ENCODE results near the gene PRPF38B.

The PRPF38B gene

GRCh38 chr1:108712606-108713150 is 20.6 kb downstream of the PRPF38B start, which contains the start of gene FNDC7:
Gene FNDC7 (plus strand): TSS chr1:108712908. CDS start chr1:108712934, 26 bp downstream.
- no peak within 1 kb of the TSS for H3K4me3 ChIP-seq (ENCODE audit: severe bottlenecking)
- ATAC-seq (ENCODE audit: low read depth), result no peak
- no peak for TF ChIP-seq CTCF (IDR thresholded peaks at IDR 0.05; ENCODE audit: poor library complexity, severe bottlenecking)
- no peaks in the 10 kb centered on the region for H3K36me3 ChIP-seq (ENCODE audit: low read depth)
- H3K27ac ChIP-seq (ENCODE audit: poor library complexity, severe bottlenecking), result no peak within 1 kb of the TSS
- H3K4me1 ChIP-seq (ENCODE audit: insufficient read depth, poor library complexity, severe bottlenecking), result no peaks in the 10 kb centered on the region
- no peaks in the 10 kb centered on the region for H3K9me3 ChIP-seq (ENCODE audit: severe bottlenecking)
- no peak for DNase-seq (ENCODE audit: low spot score)
- no peaks in the 10 kb centered on the region for H3K27me3 ChIP-seq (ENCODE audit: insufficient read depth, poor library complexity, severe bottlenecking)

- Histone ChIP-seq H3K9me3 (ENCODE audit: severe bottlenecking) (no peaks in the 10 kb centered on the region), H3K27me3 (ENCODE audit: insufficient read depth, poor library complexity, severe bottlenecking) (no peaks in the 10 kb centered on the region), H3K36me3 (ENCODE audit: low read depth) (no peaks in the 10 kb centered on the region), H3K4me3 (ENCODE audit: severe bottlenecking) (no peak overlapping the region), H3K27ac (ENCODE audit: poor library complexity, severe bottlenecking) (no peak overlapping the region), H3K4me1 (ENCODE audit: insufficient read depth, poor library complexity, severe bottlenecking) (peaks cover 11% of the 10 kb centered on the region)
- TF ChIP-seq CTCF (IDR thresholded peaks at IDR 0.05; ENCODE audit: poor library complexity, severe bottlenecking), result no peak
- ATAC-seq (ENCODE audit: low read depth), result no peak
- no peak for DNase-seq (ENCODE audit: low spot score)
These were observed 23.8 kb downstream of the PRPF38B start for GRCh38 chr1:108715932-108716331.

GRCh38 chr1:108716437-108717230 is 24.5 kb downstream of the PRPF38B start:
- no peak for DNase-seq (ENCODE audit: low spot score)

GRCh38 chr1:108717774-108718316 is 25.7 kb downstream of the PRPF38B start:
- H3K27ac ChIP-seq (ENCODE audit: poor library complexity, severe bottlenecking), result no peak overlapping the region
- peaks cover 16% of the 10 kb centered on the region for H3K4me1 ChIP-seq (ENCODE audit: insufficient read depth, poor library complexity, severe bottlenecking)
- DNase-seq (ENCODE audit: low spot score) (no peak), ATAC-seq (ENCODE audit: low read depth) (no peak)
- no peaks in the 10 kb centered on the region for H3K9me3 ChIP-seq (ENCODE audit: severe bottlenecking)
- TF ChIP-seq CTCF (IDR thresholded peaks at IDR 0.05; ENCODE audit: poor library complexity, severe bottlenecking), result no peak
- no peak overlapping the region for H3K4me3 ChIP-seq (ENCODE audit: severe bottlenecking)
- H3K36me3 ChIP-seq (ENCODE audit: low read depth), result no peaks in the 10 kb centered on the region
- H3K27me3 ChIP-seq (ENCODE audit: insufficient read depth, poor library complexity, severe bottlenecking), result no peaks in the 10 kb centered on the region

More at GRCh38 chr1:108716437-108717230, 24.5 kb downstream of the PRPF38B start:
- H3K4me3 ChIP-seq (ENCODE audit: severe bottlenecking), result no peak overlapping the region
- H3K36me3 ChIP-seq (ENCODE audit: low read depth), result no peaks in the 10 kb centered on the region
- no peaks in the 10 kb centered on the region for H3K27me3 ChIP-seq (ENCODE audit: insufficient read depth, poor library complexity, severe bottlenecking)
- H3K4me1 ChIP-seq (ENCODE audit: insufficient read depth, poor library complexity, severe bottlenecking), result peaks cover 16% of the 10 kb centered on the region
- H3K27ac ChIP-seq (ENCODE audit: poor library complexity, severe bottlenecking), result no peak overlapping the region
- ATAC-seq (ENCODE audit: low read depth), result no peak
- TF ChIP-seq CTCF (IDR thresholded peaks at IDR 0.05; ENCODE audit: poor library complexity, severe bottlenecking), result no peak
- H3K9me3 ChIP-seq (ENCODE audit: severe bottlenecking), result no peaks in the 10 kb centered on the region

Measured in RWPE2 (cell line).